GM13977 (cell line): ENCODE data around the gene SMCR8.

Source experiments
- DNase-seq: peaks from one replicate; pipeline ENCODE4 v3.0.0; 2012; ENCODE audit warnings: low spot score
- CTCF ChIP-seq: IDR thresholded peaks from 2 replicates; pipeline ENCODE4 v1.5.1; 2012; ENCODE audit warnings: mild to moderate bottlenecking, control low read depth; ENCODE audit not compliant: insufficient read depth; ENCODE audit errors: extremely low read depth, missing control alignments
- in situ Hi-C: fragments of 300-500 bp; cut with MboI; formaldehyde crosslinking; loops from one replicate; pipeline ENCODE4 v1.12.0; 2022; ENCODE audit warnings: low sequenced_read_pairs, low pct_unique_long_range_greater_than_20kb, mixed read lengths, inconsistent platforms; ENCODE audit not compliant: unreplicated experiment

The SMCR8 gene

GRCh38 chr17:18323507-18324139, 8.5 kb downstream of the SMCR8 start:
- no peak for DNase-seq
- in situ Hi-C loops = no loop called here
- TF ChIP-seq CTCF = no peak

DNA sequence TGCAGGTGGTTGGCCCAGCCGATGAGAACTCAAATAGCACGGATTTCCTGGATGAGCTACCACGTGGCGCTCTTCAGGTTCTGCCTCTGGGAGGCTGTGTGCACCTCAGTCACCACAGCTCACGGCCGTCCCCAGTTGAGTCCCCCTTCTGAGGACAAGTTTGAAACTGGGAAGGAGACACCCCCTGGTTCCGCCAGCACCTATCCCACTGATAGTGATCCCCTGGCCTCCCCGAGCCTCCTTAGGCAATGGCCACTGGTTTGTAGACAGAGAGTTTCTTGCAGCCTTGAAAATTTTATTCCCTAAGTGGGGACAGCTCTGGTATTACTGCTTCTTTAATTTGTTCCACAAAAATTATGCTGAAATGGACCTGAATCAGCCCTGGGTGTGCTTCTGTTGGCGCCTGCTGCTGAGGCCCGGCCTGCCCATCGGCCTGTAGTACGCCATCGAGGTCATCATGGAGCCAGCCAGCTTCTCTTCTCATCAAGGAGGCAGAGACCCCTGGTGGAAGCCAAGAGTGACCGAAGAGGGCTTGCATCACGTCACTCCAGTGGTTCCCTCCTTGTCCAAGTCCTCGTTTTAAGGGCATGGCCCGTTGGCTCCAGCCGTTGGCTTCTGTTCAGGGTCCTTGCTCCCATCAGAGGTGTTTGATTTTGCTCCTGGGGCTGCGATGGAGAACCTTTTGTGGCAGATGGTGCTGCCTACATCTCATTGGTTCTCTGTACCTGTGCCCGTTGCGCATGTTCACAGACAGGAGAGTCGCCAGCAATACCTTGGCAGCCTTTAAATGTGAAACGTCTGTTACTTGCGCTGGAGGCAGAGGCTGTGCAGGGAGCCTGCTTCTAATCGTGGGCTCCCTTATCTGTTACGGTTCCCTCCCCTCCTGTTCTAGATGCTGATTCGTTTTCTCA, 9.3 kb downstream of the SMCR8 start:
- DNase-seq = no peak
- in situ Hi-C loops = no loop called here
- no peak for TF ChIP-seq CTCF

DNA sequence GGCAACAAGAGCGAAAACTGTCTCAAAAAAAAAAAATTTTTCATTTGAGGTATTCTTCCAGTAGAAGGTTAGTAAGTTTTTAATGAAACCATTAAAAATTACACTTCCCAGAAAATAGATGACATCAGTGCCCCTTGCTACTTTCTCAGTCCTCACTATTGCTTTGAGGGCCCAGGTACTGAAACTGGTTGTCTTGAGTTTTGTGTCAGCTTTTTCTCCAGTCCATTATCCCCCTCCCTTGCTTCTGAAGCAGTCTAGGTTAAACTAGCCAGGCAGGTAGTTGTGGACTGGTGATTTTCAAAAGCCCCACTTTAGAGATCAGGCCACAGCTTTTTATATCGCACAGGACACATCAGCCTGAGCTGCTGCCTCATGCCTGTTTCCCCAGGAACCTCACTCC, 10.9 kb downstream of the SMCR8 start:
- in situ Hi-C loops = no loop called here
- DNase-seq = no peak
- TF ChIP-seq CTCF = no peak

GRCh38 chr17:18326572-18326971, 11.5 kb downstream of the SMCR8 start:
- in situ Hi-C loops = no loop called here
- no peak for TF ChIP-seq CTCF
- DNase-seq = no peak

- no peak for DNase-seq
- in situ Hi-C loops = no loop called here
- TF ChIP-seq CTCF = no peak
These were observed 12.0 kb downstream of the SMCR8 start for GRCh38 chr17:18327093-18327492.

DNA sequence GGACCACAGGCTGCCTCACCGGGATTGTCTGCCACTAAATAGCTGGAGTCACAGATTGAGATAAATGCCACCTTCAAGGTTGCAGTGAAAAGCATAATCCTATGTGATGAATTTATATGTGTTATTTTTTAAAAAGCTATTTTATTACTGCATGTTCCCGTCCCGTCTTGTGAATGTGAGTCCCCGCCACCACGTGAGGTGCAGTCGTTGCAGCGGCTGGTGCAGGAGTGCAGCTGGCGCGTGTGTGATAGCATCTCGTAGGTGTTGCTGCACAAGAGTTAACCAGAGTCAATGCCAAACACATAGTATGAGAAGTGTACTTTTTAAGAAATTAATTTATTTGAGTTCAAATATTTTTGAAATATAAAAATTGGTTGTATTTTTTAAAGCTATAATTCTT, 12.5 kb downstream of the SMCR8 start:
- DNase-seq = no peak
- in situ Hi-C loops = no loop called here
- no peak for TF ChIP-seq CTCF
